ENCODE results near the gene MT1B.

MT1B gene

GRCh38 chr16:56675685-56676210 is 24.1 kb downstream of the MT1B start:
- DNase-seq (ENCODE audit: insufficient read length) (no peak), FAIRE-seq (no peak)
- TF ChIP-seq POLR2AphosphoS5 (IDR thresholded peaks at IDR 0.05; ENCODE audit: low read depth, low read length) (no peak), POLR2A (IDR thresholded peaks at IDR 0.05; ENCODE audit: low read depth, low read length) (no peak), TAF1 (IDR thresholded peaks at IDR 0.05; ENCODE audit: borderline replicate concordance, low read depth, low read length) (no peak)

DNA sequence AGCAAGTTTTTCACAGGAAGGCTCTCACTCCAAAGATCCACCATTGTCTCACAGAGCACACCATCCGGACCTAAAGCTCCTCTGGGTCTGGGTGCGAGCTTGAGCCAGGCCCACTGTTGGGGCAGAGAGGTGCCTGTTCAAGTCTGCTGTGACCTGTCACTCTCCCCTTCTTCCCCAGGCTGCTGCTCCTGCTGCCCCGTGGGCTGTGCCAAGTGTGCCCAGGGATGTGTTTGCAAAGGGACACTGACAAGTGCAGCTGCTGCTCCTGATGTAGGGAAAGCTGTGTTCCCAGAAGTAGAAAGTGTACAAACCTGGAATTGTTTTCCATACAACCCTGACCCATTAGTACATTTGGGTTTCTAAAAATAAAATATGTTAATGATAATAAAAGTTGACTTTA is 25.8 kb downstream of the MT1B start:
- TF ChIP-seq POLR2A (IDR thresholded peaks at IDR 0.05; ENCODE audit: low read depth, low read length) (no peak), POLR2AphosphoS5 (IDR thresholded peaks at IDR 0.05; ENCODE audit: low read depth, low read length) (no peak), TAF1 (IDR thresholded peaks at IDR 0.05; ENCODE audit: borderline replicate concordance, low read depth, low read length) (no peak)
- DNase-seq (ENCODE audit: insufficient read length) (no peak), FAIRE-seq (no peak)

DNA sequence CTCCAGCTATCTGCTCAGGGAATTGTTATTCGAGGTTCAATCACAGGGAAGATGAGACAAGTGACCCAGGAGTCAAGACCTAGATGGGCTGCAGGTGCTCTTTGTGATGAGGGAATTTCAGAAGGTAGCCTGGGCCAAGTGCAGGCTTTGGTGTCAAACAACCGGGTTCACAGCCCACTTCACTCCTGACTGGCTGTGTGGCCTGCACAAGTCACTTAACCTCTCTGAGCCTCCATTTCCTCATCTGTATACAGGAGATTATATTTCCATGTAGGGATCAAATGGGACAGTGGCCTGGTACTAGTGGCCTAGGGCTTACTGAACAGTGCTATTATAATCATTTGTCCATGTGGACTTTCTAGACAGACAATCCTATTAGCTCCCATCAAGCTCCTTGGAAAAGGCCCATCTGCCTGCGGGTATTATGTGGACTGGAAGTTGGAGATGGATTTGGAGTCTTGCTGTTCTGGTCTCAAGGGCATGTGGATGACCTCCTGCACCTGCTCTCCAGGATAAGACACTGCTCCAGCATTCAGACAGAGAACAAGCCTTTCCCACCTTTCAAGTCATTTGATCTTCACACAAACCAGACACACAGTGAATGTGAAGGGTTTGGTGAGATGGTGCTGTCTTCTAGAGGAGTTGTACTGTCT is 27.5 kb downstream of the MT1B start:
- DNase-seq (ENCODE audit: insufficient read length) (no peak), FAIRE-seq (no peak)
- TF ChIP-seq POLR2AphosphoS5 (IDR thresholded peaks at IDR 0.05; ENCODE audit: low read depth, low read length) (no peak), TAF1 (IDR thresholded peaks at IDR 0.05; ENCODE audit: borderline replicate concordance, low read depth, low read length) (no peak), POLR2A (IDR thresholded peaks at IDR 0.05; ENCODE audit: low read depth, low read length) (no peak)

DNA sequence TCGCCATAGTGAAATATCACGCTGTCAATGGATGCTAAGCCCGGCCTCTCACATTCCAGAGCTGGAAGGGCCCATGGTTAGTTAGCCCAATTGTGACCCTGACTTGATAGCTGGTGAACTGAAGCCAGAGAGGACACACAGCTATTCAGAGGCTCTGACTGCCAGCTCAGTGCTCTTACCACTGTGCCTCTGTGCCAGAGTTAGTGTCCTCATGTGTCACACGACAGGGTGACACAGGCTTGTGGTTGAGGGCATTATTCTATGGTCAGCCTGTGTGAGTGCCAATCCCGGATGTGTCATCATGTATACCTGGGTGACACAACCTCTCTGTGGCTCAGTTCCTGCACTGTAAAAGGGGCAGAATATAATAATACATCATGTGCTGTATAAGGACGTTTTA is 28.1 kb downstream of the MT1B start:
- FAIRE-seq = no peak
- no peak for DNase-seq (ENCODE audit: insufficient read length)
- TF ChIP-seq POLR2AphosphoS5 (IDR thresholded peaks at IDR 0.05; ENCODE audit: low read depth, low read length) = no peak
- TF ChIP-seq TAF1 (IDR thresholded peaks at IDR 0.05; ENCODE audit: borderline replicate concordance, low read depth, low read length) = no peak
- no peak for TF ChIP-seq POLR2A (IDR thresholded peaks at IDR 0.05; ENCODE audit: low read depth, low read length)

- DNase-seq (ENCODE audit: insufficient read length) = peak; percentile 84
- TF ChIP-seq TAF1 (IDR thresholded peaks at IDR 0.05; ENCODE audit: borderline replicate concordance, low read depth, low read length) = peak; percentile 55; the same call in 1 of the 2 replicates
- peak; percentile 84 for TF ChIP-seq POLR2AphosphoS5 (IDR thresholded peaks at IDR 0.05; ENCODE audit: low read depth, low read length)
- peak; percentile 92 for TF ChIP-seq POLR2A (IDR thresholded peaks at IDR 0.05; ENCODE audit: low read depth, low read length)
- FAIRE-seq = peak; percentile 85
Measured at GRCh38 chr16:56681939-56682702, 30.4 kb downstream of the MT1B start, which contains the start of gene MT1X. MT1X (plus strand) TSS chr16:56682470; CDS start chr16:56682541, 71 bp downstream.

DNA sequence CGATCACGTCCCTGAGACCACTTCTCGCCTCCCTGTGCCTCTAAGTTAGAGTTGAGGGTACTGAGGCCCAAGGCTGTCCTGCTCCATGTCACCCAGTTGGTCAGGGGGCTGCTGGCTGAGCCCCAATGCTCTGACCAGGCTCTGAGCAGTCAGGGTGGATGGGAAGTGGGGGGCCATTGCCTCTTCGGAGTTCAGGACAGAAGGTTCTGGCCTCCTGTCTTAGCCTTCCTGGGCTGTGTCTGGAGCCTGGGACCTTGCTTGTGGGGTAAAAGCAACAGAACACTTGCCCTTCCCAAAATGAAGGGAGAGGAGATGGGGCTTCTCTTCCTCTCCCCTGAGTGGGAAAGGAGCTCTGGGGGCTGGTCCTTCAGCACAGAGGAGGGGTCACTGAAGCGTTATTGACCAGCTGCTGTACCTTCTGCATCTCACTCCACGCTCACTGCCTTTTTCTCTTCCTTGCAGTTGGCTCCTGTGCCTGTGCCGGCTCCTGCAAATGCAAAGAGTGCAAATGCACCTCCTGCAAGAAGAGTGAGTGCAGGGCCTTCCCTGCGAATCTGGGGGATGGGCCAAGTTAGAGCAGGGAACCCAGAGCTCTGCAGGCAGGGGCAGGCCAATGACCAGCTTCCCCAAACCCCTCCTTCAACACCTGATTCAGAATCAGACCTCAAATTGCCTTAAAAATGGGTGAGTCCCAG is 31.2 kb downstream of the MT1B start:
- TF ChIP-seq POLR2AphosphoS5 (IDR thresholded peaks at IDR 0.05; ENCODE audit: low read depth, low read length) = no peak
- no peak for TF ChIP-seq POLR2A (IDR thresholded peaks at IDR 0.05; ENCODE audit: low read depth, low read length)
- TF ChIP-seq TAF1 (IDR thresholded peaks at IDR 0.05; ENCODE audit: borderline replicate concordance, low read depth, low read length) = no peak
- DNase-seq (ENCODE audit: insufficient read length) (no peak), FAIRE-seq (no peak)

- no peak for DNase-seq (ENCODE audit: insufficient read length)
- FAIRE-seq = no peak
- TF ChIP-seq TAF1 (IDR thresholded peaks at IDR 0.05; ENCODE audit: borderline replicate concordance, low read depth, low read length) (no peak), POLR2AphosphoS5 (IDR thresholded peaks at IDR 0.05; ENCODE audit: low read depth, low read length) (no peak), POLR2A (IDR thresholded peaks at IDR 0.05; ENCODE audit: low read depth, low read length) (no peak)
Measured at GRCh38 chr16:56683424-56684172, 31.9 kb downstream of the MT1B start.

DNA sequence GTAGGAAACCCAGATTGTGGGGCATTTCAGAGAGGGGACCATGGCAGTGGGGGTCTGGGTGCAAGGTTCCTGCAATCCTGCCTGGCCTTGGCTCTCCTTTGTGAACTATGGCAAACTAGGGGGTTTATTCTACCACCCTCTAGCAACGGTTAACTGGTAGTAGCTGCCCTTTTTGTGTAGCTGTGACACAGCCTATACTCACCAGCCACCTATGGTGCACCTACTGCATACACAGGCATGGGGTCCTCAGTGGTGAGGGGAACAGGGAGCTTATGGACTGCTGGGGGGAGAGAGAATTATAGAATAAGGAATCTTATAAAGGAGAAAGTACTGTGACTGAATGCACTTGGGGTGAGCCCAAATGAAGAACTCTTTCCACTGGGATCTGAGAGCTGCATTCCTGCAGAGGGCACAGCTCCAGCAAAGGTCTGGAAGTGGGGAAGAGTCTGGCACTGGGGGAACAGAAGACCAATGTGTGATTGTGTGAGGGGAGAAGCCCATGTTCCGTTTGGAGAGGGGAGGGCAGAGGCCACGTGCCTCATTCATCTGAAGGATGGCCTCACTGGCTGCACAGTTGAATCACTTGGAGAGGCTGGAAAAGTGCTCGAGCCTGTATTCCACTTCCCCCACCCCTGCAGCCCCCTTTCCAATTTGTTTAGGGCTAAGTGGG is 32.7 kb downstream of the MT1B start:
- DNase-seq (ENCODE audit: insufficient read length) = no peak
- FAIRE-seq = no peak
- no peak for TF ChIP-seq POLR2AphosphoS5 (IDR thresholded peaks at IDR 0.05; ENCODE audit: low read depth, low read length)
- no peak for TF ChIP-seq TAF1 (IDR thresholded peaks at IDR 0.05; ENCODE audit: borderline replicate concordance, low read depth, low read length)
- TF ChIP-seq POLR2A (IDR thresholded peaks at IDR 0.05; ENCODE audit: low read depth, low read length) = no peak

DNA sequence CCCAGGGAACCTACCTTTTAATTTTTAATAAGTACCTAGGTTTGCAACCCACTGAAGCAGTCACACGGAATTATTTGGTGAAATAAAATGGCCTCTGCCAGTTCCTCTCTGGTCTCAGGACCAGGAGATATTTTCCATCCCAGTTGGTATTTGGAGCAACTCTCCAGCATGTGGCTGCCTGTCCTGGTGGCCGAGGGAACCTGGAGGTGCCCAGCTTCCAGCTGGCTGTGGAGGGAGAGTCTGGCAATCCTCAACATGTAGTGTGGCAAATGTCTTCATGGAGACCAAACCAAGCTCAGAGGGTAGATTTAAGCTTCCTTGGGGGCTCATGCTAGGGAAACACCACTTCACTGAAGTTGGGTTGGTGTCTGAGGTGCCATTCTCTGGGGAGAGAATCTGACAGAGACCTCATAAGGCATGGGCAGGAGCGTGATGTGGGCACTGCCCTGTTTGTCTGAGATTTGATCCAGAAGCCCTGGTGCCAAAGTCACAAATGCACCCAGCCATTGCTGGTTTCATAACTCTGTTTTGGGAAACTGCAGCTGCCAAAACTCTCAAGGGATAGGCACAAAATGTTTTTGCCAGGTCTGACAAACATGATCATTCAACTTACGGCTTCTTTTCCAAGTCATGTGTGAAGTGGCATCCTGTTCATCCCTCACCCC is 33.4 kb downstream of the MT1B start:
- TF ChIP-seq POLR2A (IDR thresholded peaks at IDR 0.05; ENCODE audit: low read depth, low read length) (no peak), TAF1 (IDR thresholded peaks at IDR 0.05; ENCODE audit: borderline replicate concordance, low read depth, low read length) (no peak), POLR2AphosphoS5 (IDR thresholded peaks at IDR 0.05; ENCODE audit: low read depth, low read length) (no peak)
- FAIRE-seq = no peak
- no peak for DNase-seq (ENCODE audit: insufficient read length)

DNA sequence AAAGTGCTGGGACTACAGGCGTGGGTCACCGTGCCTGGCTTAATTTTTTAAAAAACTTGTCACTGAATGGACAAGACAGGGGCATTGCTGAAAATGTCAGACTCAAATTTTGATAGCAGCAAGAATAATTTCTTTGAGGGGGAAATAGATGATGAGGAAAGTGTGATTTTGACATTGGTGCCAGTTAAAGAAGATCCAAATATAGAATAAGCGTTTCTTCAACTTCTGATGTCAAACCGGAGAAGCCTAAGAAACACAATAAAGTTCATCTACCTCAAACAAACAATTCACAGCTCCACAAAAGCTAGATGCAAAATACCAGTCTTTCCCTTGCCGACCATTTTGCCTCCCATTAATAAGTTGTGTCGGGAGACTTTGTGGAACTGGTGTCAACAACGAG is 35.1 kb downstream of the MT1B start:
- DNase-seq (ENCODE audit: insufficient read length) (no peak), FAIRE-seq (no peak)
- TF ChIP-seq POLR2AphosphoS5 (IDR thresholded peaks at IDR 0.05; ENCODE audit: low read depth, low read length) (no peak), POLR2A (IDR thresholded peaks at IDR 0.05; ENCODE audit: low read depth, low read length) (no peak), TAF1 (IDR thresholded peaks at IDR 0.05; ENCODE audit: borderline replicate concordance, low read depth, low read length) (no peak)
